NCI-H1694 treated with DMSO at 0.1 percent for 48 hours (cell line): ENCODE results near the gene RBBP5.
"Not testable (repeated sequence)": the region's sequence is repeated elsewhere in the genome, so short reads cannot be mapped to it uniquely, and the experiment has no call there.

Experiments
- DNase-seq: peaks from one replicate; lab custom pipeline; 2025; lab: John Stamatoyannopoulos, UW

Gene RBBP5

GRCh38 chr1:205121660-205122488, at the start of gene RBBP5:
Gene RBBP5 (minus strand): TSS chr1:205121978. CDS start chr1:205121873, 105 bp downstream.
- peak; percentile 98 for DNase-seq

- no peak for DNase-seq
These were observed 49.6 kb upstream of the RBBP5 start for GRCh38 chr1:205171369-205171768.

DNA sequence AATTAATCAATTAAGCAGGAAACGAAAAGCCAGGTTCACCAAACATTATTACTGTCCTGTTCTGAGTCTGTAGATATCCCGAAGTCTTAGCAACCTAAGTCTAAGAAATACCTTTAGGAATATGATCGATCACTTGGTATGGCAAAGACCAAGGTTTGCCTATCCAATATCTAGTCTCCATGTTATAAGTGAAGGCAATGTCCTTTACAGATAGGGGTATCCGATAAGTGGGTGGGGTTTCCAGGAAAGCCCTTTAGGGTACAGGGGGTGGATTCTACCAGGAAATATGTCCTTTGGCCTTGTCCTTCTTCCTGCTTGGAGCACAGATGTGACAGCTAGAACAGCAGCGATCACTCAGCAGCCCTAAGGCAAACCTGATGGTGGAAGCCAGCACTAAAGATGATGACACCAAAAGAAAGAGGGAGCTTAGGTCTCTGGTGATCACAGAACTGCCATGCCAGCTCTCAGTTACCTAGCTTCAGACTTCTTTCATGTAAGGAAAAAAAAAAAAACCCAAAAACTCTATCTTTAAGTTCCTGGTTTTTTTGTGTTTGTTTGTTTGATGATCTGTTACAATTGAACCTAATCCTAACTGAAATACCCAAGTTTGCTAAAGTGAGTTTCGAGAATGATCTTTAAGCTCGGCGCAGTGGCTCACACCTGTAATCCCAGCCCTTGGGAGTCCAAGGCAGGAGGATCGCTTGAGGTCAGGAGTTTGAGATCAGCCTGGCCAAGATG, 48.9 kb upstream of the RBBP5 start:
- DNase-seq, result no peak

DNA sequence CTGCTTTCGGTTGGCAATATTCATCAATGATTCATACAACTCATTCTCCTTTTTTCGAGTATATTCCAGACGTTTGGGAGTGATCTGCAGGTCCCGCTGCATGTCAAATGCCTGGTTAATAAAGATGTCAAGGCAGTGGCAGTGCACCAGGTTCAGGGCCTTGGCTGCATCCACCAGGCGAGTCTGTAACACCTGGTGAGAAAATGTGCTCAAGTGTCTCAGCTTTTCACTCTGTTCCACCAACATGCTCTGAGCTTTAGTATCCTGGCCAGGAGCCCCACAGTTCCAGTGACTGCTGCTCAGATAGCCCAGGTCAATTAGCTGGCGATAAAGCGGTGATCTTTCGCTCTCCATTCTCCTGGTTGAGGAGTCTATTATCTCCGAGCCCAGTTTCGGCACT, 47.5 kb upstream of the RBBP5 start:
- no peak for DNase-seq

DNA sequence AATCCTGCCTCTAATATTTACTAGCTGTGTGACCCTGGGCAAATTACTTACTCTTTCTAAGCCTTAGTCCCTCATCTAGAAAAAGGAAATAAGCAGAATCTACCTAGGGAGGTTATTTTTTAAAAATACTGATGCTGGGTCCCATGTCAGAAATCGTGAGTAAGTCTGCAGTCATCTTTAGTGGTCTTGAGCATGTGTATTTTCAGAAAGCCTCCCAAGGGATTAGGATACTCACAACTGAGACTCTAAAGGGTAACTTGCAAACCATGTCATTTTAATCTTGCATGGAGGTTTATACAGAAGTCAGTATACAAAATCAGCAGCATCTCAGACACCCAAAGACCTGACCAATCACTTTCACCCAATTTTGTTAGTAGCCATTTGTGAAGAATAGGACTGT, 46.5 kb upstream of the RBBP5 start:
- no peak for DNase-seq

DNA sequence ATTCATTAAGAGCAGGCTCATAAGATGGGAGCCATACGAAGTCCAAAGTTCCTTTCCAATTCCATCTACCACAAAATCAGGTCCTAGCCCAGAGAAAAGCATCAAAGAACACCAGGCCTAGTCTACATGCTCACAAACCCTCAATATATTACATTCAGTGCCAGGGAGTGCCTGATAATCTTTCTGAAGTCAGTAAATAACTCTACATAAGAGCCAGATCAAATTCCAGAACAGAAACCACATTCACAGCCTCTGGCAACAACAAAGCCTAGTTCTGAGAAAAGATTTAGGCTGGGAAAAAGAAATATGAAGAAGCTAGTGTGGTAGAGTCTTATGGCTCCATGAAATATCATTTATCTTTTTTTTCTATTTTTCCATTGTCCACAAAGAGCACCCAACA, 40.5 kb upstream of the RBBP5 start:
- no peak for DNase-seq

- DNase-seq, result no peak
These were observed 39.3 kb upstream of the RBBP5 start for GRCh38 chr1:205161076-205161475.

DNA sequence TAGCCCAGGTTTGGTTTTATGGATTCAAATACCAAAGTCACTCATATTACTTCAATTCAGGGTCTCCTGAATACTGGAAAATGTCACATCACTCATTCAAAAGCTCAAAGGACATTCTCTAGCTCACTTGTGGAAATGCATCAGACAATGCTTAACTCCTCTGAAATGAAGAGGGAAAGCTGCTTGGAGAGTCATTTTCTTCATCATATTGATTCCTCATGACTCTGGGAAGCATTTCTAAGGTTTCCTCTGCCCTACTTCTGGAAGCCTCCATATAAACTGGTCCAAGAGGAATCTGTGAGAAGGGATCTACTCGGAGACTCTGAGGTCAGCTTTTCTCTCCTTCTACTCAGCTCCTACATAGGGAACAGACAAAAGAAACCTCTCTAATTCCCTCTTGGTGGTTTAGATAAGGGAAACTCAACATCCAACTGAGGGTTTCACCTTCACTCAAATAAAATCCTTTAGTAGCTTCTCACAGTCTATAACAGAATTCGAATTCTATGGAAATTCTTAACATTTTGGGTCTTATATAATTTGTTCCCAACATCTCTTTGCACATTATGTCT, 36.4 kb upstream of the RBBP5 start:
- no peak for DNase-seq

DNA sequence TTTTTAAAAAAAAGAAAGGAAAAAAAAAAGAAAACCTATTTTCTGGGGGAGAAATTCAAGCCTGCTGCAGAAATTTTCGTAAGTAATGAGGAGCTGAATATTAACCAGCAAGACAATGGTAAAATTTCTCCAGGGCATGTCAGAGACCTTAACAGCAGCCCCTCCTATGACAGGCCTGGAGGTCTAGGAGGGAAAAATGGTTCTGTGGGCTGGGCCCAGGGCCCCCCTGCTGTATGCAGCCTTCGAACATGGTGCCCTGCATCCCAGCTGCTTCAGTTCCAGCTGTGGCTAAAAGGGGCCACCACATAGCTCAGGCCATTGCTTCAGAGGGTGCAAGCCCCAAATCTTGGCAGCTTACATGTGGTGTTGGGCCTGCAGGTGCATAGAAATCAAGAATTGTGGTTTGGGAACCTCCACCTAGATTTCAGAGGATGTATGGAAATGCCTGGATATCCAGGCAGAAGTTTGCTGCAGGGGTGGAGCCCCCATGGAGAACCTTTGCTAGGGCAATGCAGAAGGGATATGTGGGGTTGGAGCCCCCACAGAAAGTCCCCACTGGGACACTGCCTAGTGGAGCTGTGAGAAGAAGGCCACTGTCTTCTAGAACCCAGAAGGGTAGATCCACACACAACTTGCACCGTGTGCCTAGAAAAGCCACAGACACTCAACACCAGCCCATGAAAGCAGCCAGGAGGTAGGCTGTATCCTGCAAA, 34.0 kb upstream of the RBBP5 start:
- DNase-seq, result not testable (repeated sequence)

- no peak for DNase-seq
These were observed 30.7 kb upstream of the RBBP5 start for GRCh38 chr1:205152505-205152904.

GRCh38 chr1:205150651-205151428, 29.1 kb upstream of the RBBP5 start:
- DNase-seq, result no peak

DNA sequence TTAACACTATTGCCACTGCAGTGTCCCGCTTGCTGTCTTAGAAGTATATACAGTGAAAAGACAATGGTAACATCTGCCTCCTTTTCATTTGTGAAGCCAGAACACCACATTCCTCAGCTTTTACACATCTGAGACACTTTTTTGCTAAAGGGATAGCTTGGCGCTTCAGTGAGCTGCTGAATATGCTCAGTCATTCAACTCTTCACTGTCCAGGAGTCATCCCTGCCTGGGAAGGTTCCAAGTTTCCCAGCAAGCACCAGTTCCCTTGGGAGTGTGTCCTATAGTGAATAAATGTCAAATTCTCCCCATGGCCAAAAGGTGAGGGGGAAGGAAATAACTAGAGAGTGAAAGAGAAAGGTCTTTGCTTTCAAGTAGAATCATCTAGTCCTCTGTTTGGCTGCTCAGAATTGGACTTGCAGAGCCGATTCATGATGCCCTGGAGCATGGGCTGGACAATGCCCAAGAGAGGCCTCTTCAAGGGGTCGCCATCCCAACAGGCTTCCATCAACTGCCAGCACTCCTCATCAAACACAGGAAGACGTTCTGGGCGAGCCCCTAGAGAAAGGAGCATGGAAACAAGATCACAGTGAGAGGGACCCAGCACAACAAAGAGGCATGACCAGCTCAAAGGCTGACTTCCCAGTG, 25.5 kb upstream of the RBBP5 start:
- DNase-seq, result no peak

- no peak for DNase-seq
These were observed 23.0 kb upstream of the RBBP5 start for GRCh38 chr1:205144751-205145150.

DNA sequence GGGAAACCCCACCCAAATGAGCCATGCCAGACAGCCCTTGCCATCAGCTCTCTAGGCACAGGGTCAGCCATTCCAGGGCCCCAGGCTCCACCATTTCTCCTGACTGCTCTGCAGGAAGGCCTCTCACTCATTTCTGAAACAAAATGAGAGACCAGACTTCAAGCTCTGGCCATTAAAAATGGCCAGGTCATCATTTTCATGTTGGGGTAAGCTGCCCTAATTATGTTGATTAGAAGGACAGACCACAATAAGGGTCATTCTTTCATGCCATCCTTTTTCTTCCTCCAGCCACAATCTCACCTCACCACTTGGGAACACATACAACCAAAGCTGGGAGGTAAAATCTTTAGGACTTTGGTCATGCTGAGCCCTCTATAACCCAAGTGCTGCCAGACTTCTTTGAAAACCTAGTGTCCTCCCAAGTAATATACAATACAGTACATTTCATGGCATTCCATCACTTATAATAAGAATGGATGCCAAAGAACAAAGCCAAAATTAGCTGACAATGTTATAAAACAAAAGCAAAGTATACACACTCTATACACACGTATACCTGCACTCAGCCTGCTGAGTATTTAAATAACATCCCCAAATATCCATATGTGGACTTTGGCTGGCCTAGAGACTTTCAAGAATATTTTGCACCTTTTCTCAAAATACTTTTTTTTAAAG, 22.4 kb upstream of the RBBP5 start:
- no peak for DNase-seq

GRCh38 chr1:205142102-205142469, 20.3 kb upstream of the RBBP5 start:
- DNase-seq, result no peak

- DNase-seq, result peak; percentile 73
These were observed 19.7 kb upstream of the RBBP5 start for GRCh38 chr1:205141236-205142101.

GRCh38 chr1:205140113-205140512, 18.3 kb upstream of the RBBP5 start:
- DNase-seq, result no peak

DNA sequence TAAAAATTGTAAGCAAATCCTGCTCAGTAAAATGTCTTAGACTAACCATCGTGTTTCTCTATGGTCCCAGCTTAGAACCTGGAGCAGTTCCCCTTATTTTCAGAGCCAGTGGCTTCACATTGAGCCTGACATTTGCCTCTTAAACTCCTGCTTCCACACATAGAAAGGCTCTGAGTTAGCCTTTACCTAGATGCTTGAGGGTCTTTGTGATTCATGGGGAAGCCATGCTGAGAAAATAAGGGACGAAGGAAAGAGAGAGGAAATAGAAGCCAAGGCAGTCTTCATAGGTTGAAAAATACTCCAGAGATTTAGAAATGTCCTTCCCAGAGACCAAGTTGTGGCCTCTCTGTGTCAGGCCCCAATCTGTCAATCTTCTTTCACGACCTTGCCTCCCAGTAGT, 16.1 kb upstream of the RBBP5 start:
- no peak for DNase-seq

- DNase-seq, result no peak
These were observed 11.5 kb upstream of the RBBP5 start for GRCh38 chr1:205133287-205133686.
